Measurements from ENCODE around the gene KCNB1. TPM values are rescaled to one million over a fixed set of nuclear protein-coding genes. Genes with fewer than 3 reads are reported as not detected.

Gene KCNB1
- total RNA-seq, 1 donor from 2014 or later = 2.0 TPM

DNA sequence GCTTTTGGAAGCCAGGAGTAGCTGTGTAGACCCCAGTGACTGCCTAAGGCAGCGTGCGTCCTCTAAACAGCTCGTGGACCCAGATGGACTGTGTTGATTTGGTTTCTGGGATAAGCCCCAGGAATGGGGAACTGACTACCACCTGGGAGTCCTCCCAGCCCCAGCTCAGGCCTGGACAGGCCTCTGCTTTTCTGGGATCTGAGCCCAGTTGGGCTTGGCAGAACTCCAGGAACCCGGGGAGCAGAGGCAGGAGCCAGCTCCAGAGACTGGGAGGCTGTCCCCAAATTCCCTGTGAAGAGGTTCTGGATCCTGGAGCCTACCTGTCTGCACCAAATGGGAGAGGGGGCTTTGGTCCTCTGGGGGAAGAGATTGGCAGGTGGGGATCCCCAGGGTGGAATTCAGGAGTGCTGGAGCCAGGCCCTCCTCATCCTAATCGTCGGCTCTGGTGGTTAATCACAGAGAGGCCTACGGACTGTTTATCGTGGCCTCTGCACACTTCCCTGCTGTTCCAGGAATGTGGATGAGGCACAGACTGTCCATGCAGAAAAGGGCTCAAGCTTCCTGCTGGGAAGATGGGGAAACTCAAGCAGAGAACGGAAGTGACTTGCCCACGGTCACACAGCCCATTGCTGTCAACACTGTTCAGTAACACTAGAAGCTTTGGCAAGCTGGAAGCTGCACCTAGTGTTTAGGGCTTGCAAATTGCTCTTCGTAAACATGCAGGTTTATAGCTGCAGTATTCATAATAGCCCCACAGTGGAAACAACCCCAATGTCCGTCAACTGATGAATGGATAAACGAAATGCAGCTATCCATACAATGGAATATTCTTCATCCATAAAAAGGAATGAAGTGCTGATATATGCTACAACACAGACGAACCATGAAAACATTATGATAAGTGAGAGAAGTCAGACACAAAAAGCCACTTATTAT, 100.6 kb downstream of the KCNB1 start:
- TF ChIP-seq POLR2AphosphoS5 (IDR thresholded peaks at IDR 0.05; ENCODE audit: insufficient read depth in 1 of 2, low read depth in 1 of 2) (peak; percentile 63 to 74), CTCF (IDR thresholded peaks at IDR 0.05) (no peak), POLR2A (IDR thresholded peaks at IDR 0.05) (no peak)
- Histone ChIP-seq H3K36me3 (no peaks in the 10 kb centered on the region), H3K4me1 (peaks cover 18% of the 10 kb centered on the region), H3K9me3 (no peaks in the 10 kb centered on the region), H3K4me3 (no peak overlapping the region), H3K27me3 (no peaks in the 10 kb centered on the region), H3K27ac (peak overlapping the region; percentile 47)
- intact Hi-C loops (cut with DNase I) = loop anchor here (5.0 kb wide), 2 partner anchors 35 to 100 kb away; partner anchors contain the start of gene KCNB1
- no peak for DNase-seq (ENCODE audit: extremely low spot score in 2 of 2)

GRCh38 chr20:49380337-49380780, 102.1 kb downstream of the KCNB1 start:
- intact Hi-C loops (cut with DNase I) = loop anchor here (5.0 kb wide), 2 partner anchors 33 to 102 kb away; partner anchors contain the start of gene KCNB1
- Histone ChIP-seq H3K9me3 (no peaks in the 10 kb centered on the region), H3K4me3 (no peak overlapping the region), H3K27ac (no peak overlapping the region), H3K36me3 (no peaks in the 10 kb centered on the region), H3K4me1 (peaks cover 18% of the 10 kb centered on the region), H3K27me3 (no peaks in the 10 kb centered on the region)
- no peak for DNase-seq (ENCODE audit: extremely low spot score in 2 of 2)
- TF ChIP-seq POLR2A (IDR thresholded peaks at IDR 0.05) = no peak

DNA sequence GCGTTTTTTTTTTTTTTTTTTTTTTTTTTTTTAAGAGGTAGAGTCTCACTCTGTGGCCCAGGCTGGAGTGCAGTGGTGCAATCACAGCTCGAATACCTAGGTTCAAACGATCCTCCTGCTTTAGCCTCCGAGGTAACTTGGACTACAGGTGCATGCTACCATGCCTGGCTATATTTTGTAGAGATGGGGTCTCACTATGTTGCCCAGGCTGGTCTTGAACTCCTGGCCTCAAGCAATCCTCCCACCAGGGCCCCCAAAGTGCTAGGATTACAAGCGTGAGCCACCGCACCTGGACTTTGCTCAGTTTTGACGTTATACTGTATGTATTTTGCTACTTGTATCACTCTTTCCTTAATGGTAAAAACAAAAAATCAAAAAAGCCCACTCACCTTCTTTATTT, 103.1 kb downstream of the KCNB1 start:
- H3K4me3 ChIP-seq = no peak overlapping the region
- no peak for DNase-seq (ENCODE audit: extremely low spot score in 2 of 2)
- intact Hi-C loops (cut with DNase I) = no loop called here
- H3K36me3 ChIP-seq = no peaks in the 10 kb centered on the region
- peaks cover 18% of the 10 kb centered on the region for H3K4me1 ChIP-seq
- H3K27ac ChIP-seq = no peak overlapping the region
- H3K9me3 ChIP-seq = no peaks in the 10 kb centered on the region
- no peak for TF ChIP-seq POLR2AphosphoS5 (IDR thresholded peaks at IDR 0.05; ENCODE audit: insufficient read depth in 1 of 2, low read depth in 1 of 2)
- TF ChIP-seq POLR2A (IDR thresholded peaks at IDR 0.05) = no peak
- no peak for TF ChIP-seq CTCF (IDR thresholded peaks at IDR 0.05)
- no peaks in the 10 kb centered on the region for H3K27me3 ChIP-seq

- intact Hi-C loops (cut with DNase I) = no loop called here
Measured at GRCh38 chr20:49377326-49377725, 105.1 kb downstream of the KCNB1 start.

DNA sequence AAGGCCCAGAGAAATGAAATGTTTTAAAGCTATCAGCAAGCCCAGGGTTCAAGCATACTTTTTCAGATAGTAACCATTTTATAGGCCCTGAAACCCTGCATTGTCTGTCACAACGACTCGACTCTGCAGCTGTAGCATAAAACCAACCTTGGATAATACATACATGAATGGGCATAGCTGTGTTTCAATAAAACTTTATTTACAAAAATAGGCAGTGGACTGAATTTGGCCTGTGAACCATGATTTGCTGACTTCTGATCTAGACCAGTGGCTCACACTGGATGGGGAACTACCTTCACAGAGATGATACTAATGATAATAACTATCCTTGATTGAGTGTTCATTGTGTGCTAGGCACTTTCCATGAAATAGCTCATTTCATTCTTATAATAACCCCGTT, 107.3 kb downstream of the KCNB1 start:
- Histone ChIP-seq H3K27ac (no peak overlapping the region), H3K36me3 (no peaks in the 10 kb centered on the region), H3K4me1 (no peaks in the 10 kb centered on the region), H3K9me3 (no peaks in the 10 kb centered on the region), H3K27me3 (no peaks in the 10 kb centered on the region), H3K4me3 (no peak overlapping the region)
- TF ChIP-seq POLR2A (IDR thresholded peaks at IDR 0.05) = no peak
- TF ChIP-seq POLR2AphosphoS5 (IDR thresholded peaks at IDR 0.05; ENCODE audit: insufficient read depth in 1 of 2, low read depth in 1 of 2) = no peak
- no peak for TF ChIP-seq CTCF (IDR thresholded peaks at IDR 0.05)
- no peak for DNase-seq (ENCODE audit: extremely low spot score in 2 of 2)
- intact Hi-C loops (cut with DNase I) = no loop called here

More at GRCh38 chr20:49377326-49377725, 105.1 kb downstream of the KCNB1 start:
- Histone ChIP-seq H3K27me3 (no peaks in the 10 kb centered on the region), H3K4me3 (no peak overlapping the region), H3K36me3 (no peaks in the 10 kb centered on the region), H3K27ac (no peak overlapping the region), H3K4me1 (peaks cover 18% of the 10 kb centered on the region), H3K9me3 (no peaks in the 10 kb centered on the region)
- no peak for DNase-seq (ENCODE audit: extremely low spot score in 2 of 2)
- TF ChIP-seq POLR2A (IDR thresholded peaks at IDR 0.05) = no peak
- TF ChIP-seq CTCF (IDR thresholded peaks at IDR 0.05) = no peak
- TF ChIP-seq POLR2AphosphoS5 (IDR thresholded peaks at IDR 0.05; ENCODE audit: insufficient read depth in 1 of 2, low read depth in 1 of 2) = no peak
